Occipital lobe (tissue), 2 donors: ENCODE results near the gene CDH23. TPM values are rescaled to one million over a fixed set of nuclear protein-coding genes. Genes with fewer than 3 reads are reported as not detected.

ENCODE experiments used
- DNase-seq: peaks from one replicate; lab custom pipeline; 2025; lab: John Stamatoyannopoulos, UW
- total RNA-seq: library from RNA; depleted of rRNA; stranded (reverse); fragments of >200 nt; gene quantifications from one replicate; pipeline ENCODE4 v1.2.3, GENCODE V29; 2014

The CDH23 gene
- total RNA-seq, 1 donor from 2014 or later = 1.2 TPM

GRCh38 chr10:71704816-71705215 is 308.1 kb downstream of the CDH23 start:
- no peak for DNase-seq

DNA sequence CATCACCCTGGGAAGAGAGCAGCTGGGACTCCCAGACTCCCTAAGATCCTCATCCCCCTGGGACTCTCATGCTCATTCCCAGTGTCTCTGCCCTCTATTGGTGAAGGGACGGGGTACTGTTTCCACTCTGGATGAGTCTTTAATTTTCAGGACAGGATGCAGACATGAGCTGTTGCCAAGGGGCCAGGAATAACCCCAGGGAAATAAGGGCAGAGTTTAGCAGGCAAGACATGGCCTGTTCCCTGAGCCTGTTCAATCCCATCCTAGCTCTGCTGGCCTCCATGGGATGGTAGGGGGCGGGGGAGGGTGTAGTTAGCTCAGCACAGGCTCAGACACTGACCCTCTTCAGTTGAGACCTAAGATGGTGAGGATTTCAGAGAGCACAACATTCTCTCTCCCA is 308.9 kb downstream of the CDH23 start:
- DNase-seq = no peak

- DNase-seq = no peak
Measured at GRCh38 chr10:71706216-71707121, 309.7 kb downstream of the CDH23 start.

DNA sequence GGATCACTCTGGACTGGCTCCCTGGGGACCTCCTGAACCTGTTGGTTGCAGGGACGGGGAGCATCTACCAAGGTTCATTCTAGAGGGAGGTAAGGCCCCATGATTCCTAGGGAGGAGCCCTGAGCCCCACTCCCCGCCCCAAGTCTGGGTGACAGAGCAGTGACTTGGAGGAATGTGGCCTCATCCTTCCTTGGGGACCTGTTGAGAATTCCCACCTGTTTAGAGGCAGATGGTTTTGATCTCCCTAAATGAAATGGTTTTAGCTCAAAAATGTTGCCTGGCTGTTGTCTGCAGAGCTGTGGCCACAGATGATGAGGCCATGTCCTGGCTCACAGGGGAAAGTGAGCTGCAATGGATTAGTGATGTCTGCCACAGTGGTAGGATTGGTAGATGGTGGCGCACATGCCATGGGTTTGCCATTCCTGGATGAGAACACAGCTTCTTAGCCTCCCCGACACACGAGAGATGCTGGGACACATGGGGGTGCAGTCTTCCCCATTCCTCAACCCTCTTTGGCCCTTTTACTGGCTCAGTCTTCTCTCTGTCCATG is 310.6 kb downstream of the CDH23 start:
- no peak for DNase-seq

DNA sequence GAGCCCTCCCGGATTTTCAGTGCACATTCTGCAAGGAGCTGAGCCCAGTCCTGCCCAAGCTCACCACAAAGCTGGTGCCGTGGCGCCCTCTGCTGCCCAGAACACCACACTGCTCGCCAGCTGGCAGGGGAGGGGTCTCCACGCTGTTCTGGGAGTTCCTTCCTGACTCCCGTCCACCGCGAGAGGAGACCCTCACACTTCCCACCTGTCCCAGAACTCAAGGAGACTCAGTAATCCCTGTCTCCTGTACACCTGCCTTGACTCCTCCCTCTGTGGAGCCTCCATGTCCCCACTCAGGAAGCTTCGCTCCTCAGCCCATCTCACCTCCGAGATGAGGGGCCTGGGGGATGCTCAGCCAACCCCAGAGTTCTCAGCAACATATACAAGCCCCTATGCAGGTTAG is 311.6 kb downstream of the CDH23 start:
- DNase-seq = peak; percentile 36

DNA sequence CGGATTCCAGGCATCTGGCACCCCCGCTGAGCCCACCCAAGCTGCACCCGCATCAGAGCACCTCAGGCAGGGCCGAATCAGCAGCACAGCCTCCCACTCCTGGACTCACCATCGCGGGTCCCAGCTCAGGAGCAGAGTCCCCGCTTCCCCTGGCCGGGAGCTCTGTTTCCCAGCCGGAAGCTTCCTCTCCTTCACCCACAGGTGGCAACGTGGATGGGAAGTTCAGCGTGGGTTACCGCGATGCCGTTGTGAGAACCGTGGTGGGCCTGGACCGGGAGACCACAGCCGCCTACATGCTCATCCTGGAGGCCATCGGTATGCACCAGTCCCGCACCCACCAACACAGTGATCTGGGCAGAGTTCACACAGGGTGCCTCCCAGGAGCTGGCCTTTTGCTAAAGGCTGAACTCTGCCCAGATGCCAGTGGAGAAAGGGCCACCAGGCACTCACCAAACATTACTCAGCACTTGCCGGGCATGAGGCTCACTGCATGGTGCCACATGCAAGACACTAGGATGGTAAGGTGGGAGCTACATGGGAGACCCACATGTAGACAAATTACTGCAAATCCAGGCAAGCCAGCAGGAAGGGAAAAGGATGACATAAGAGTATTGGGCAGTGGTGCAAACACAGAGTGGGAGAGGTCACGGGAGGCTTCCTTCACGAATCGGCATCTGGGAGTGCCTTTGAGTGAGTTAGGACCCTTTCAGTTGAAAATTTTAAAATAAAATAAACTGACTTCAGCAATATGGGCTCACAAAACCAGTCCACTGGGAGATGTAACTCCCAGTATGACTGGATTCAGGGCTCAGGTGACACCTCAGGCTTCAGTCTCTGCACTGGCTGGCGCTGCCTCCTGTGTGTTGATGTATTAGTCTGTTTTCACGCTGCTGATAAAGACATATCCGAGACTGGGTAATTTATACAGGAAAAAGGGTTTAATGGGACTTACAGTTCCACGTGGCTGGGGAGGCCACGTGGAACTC is 312.5 kb downstream of the CDH23 start:
- DNase-seq = no peak

DNA sequence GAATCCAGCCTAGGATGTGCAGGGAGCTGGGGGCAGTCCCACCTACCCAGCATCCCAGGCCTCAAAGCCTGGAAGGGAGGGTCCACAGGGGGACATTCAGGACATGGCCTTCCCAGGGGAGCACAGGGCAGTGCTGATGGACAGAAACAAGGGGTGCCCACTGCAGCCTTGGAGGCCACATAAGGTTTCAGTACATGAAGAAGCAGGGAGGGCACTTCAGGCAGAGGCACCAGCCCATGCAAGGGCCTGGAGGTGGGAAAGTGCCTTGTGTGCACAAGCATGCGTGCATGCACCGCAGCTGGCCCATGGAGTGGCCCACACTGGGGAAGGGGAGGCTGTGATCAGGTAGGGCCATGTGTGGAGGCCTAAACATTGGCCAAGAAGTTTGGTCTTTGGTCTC is 313.8 kb downstream of the CDH23 start:
- no peak for DNase-seq

GRCh38 chr10:71711052-71711623 is 314.4 kb downstream of the CDH23 start:
- DNase-seq = no peak

GRCh38 chr10:71712170-71712569 is 315.4 kb downstream of the CDH23 start:
- DNase-seq = no peak

- DNase-seq = no peak
Measured at GRCh38 chr10:71712572-71713134, 315.9 kb downstream of the CDH23 start.

DNA sequence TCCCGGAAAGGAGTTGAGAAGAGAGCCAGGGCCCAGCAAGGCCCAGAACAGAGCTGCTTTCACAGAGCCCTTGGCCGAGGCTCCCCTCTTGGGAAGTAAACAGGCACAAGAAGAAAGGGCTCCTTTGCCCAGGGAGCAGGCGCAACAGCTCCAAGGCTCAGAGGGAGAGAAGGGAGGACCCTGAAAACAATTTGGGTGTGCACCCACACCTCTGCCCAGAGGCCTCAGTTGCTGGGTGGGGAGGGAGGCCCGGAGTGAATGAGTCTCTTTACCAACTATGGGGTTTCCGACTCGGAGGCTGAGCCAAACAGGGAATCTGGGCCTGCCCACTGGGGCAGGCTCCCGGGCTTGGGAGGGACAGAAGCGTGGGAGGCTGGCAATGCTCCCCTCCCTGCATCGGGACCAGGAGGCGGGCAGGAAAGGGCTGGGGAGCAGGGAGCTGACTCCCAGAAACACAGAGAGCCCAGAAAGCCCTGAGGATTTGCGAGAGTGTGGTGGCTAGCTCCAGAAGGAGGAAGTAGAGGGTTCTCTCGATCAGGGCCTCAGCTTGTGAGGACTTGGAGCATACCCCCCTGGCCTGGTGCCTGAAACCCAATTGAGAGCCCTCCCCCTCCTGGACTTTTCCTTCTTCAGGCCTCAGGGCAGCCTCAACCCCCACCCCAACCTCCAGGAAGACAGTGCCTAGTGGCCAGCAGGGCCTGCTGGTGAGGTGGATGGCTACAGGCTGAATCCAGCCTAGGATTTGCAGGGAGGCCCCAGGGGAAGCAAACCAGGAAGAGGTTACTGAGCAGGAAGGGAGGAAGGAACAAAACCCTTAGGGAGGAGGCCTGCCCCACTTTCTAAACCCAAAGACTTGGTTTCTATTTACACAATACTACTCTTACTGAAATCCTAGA is 316.7 kb downstream of the CDH23 start:
- DNase-seq = peak; percentile 67

- DNase-seq = no peak
Measured at GRCh38 chr10:71714031-71714410, 317.3 kb downstream of the CDH23 start.

DNA sequence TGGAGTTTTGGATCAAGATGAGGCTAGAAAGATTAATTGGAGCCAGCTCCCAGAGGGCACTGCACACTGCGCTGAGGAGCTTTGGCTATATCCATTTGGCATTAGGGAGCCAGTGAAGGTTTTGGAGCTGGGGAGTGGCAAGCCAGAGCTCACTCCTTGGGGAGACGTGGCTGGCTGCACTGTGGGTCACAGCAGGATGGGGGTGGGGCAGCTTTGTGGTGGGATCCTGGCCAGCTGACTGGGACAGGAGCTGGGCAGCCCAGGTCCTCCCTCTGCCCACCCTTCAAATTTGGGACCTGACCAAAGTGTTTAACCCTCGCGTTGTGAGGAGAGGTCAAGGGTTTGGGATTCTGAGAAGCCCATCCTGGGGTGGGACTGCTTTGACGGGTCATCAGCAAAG is 317.9 kb downstream of the CDH23 start:
- no peak for DNase-seq

GRCh38 chr10:71715026-71715425 is 318.3 kb downstream of the CDH23 start:
- DNase-seq = no peak

- no peak for DNase-seq
Measured at GRCh38 chr10:71715860-71716259, 319.1 kb downstream of the CDH23 start.

- no peak for DNase-seq
Measured at GRCh38 chr10:71716426-71716825, 319.7 kb downstream of the CDH23 start.

- DNase-seq = no peak
Measured at GRCh38 chr10:71717056-71717455, 320.3 kb downstream of the CDH23 start.

DNA sequence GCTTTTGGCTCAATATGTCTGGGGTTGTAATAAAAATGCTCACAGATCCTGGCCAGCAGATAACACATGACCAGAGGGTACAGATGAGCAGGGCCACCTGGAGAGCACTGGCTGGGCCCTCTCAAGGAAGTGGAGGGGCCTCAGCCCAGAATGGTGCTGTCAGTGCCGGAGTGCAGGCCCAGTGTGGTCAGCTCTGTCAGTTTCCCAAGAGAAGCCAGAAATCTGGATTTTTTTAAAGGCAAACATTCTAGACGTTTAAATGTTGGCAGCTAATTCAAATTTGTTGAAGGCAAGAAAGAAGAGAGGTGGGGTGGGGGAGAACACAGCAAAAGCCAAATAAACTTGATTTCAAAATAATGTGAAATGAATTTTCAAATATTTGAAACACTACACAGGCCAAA is 320.8 kb downstream of the CDH23 start:
- no peak for DNase-seq

- DNase-seq = no peak
Measured at GRCh38 chr10:71718165-71718698, 321.5 kb downstream of the CDH23 start.

DNA sequence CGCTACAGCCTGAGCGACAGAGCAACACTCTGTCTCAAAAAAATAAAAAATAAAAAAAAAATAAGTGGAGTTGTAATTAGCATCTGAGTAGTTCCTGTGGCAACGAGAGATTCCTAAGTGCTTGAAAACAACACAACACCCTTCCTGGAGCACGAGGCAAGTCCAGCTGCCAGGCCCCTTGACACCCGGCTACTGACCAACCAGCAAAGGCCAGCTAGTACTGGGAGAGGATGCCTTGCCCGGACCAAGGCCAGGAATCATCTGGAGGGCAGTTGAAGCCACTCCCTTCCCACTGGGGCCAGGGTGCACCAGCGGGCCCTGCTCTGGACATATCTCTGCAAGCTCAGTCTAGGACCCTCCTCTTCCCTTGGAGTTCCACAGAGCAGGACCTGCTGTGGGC is 322.3 kb downstream of the CDH23 start:
- DNase-seq = no peak
